HG03095 (cell line): Measurements from ENCODE around the gene FAM72A.
"Not testable (repeated sequence)": the region's sequence is repeated elsewhere in the genome, so short reads cannot be mapped to it uniquely, and the experiment has no call there.

Experiments
- ATAC-seq: cut with Tn5 transposase; IDR thresholded peaks from one replicate; pipeline ENCODE4 v1.9.1; 2021; ENCODE audit warnings: moderate library complexity; ENCODE audit not compliant: unreplicated experiment

The FAM72A gene

GRCh38 chr1:206218285-206218684, 15.6 kb upstream of the FAM72A start:
- ATAC-seq: not testable (repeated sequence)

- ATAC-seq: not testable (repeated sequence)
These were observed 13.2 kb upstream of the FAM72A start for GRCh38 chr1:206215600-206216392.

GRCh38 chr1:206210802-206211201, 8.2 kb upstream of the FAM72A start:
- not testable (repeated sequence) for ATAC-seq

GRCh38 chr1:206205569-206205968, 2.9 kb upstream of the FAM72A start:
- ATAC-seq: not testable (repeated sequence)

GRCh38 chr1:206204871-206205270, 2.2 kb upstream of the FAM72A start:
- ATAC-seq: not testable (repeated sequence)

GRCh38 chr1:206204159-206204511, 1.5 kb upstream of the FAM72A start:
- ATAC-seq: not testable (repeated sequence)

- not testable (repeated sequence) for ATAC-seq
These were observed 922 bp upstream of the FAM72A start, which contains the start of gene SRGAP2 for GRCh38 chr1:206203364-206204158. Gene SRGAP2 (plus strand): TSS chr1:206203541. CDS start chr1:206205971, 2,430 bp downstream.

GRCh38 chr1:206196748-206197424, 5.8 kb downstream of the FAM72A start:
- not testable (repeated sequence) for ATAC-seq

GRCh38 chr1:206195182-206195581, 7.5 kb downstream of the FAM72A start:
- ATAC-seq: not testable (repeated sequence)

- ATAC-seq: not testable (repeated sequence)
These were observed 15.8 kb downstream of the FAM72A start for GRCh38 chr1:206186826-206187225.

GRCh38 chr1:206185778-206186177, 16.9 kb downstream of the FAM72A start:
- not testable (repeated sequence) for ATAC-seq

- not testable (repeated sequence) for ATAC-seq
These were observed 18.9 kb downstream of the FAM72A start for GRCh38 chr1:206183788-206184187.

GRCh38 chr1:206182368-206183317, 20.0 kb downstream of the FAM72A start:
- ATAC-seq: not testable (repeated sequence)

- ATAC-seq: not testable (repeated sequence)
These were observed 23.0 kb downstream of the FAM72A start for GRCh38 chr1:206179666-206180065.

- ATAC-seq: not testable (repeated sequence)
These were observed 24.3 kb downstream of the FAM72A start for GRCh38 chr1:206178061-206178989.

- not testable (repeated sequence) for ATAC-seq
These were observed 26.5 kb downstream of the FAM72A start for GRCh38 chr1:206176114-206176502.

- not testable (repeated sequence) for ATAC-seq
These were observed 27.1 kb downstream of the FAM72A start for GRCh38 chr1:206175459-206176113.

- ATAC-seq: not testable (repeated sequence)
These were observed 28.3 kb downstream of the FAM72A start for GRCh38 chr1:206174182-206174868.
